GM03348 (cell line): ENCODE results near the gene PLEKHF1.
A peak's percentile ranks its signal among the peaks of the same experiment; 100 is the strongest.
"Not testable (repeated sequence)": the region's sequence is repeated elsewhere in the genome, so short reads cannot be mapped to it uniquely, and the experiment has no call there.

Experiments used
- DNase-seq: peaks from one replicate; pipeline ENCODE4 v3.0.0; 2012; ENCODE audit warnings: low spot score

PLEKHF1 gene

DNA sequence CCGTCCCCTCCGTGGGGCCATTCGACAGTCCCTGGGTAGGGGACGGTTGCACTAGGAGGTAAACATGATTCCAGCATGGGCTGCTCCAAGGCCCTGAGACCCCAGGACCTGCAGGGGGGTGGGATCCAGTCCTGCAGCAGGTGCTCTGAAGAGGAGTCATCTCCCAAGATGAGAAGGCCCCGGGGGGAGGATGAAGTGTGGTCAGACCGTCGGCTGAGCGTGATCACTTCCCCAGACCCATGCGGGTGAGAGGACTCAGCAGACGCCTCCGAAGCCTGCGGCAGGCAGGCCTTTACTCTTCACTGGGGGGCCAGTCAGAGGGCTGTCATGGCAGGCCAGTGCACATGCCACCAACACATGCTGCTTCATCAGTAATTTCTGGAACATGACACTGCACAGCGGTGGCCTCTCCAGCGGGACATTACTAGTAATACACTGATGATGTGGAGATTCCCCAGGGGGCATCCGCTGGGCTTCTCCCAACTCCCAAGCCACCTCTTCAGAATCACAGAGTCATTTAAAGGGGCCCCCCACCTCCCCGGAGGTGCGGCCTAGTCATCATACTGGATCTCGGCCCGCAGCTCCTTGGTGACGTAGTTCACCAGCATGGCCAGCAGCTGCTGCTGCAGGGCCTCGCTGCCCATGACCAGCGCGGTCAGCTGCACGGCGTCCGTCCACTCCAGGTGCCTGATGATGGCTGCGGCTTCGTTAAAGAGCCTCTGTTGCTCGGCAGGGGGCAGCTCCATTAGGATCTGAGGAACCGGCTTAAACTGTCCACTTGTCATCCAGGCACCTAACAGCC is 37.1 kb downstream of the PLEKHF1 start:
- DNase-seq: no peak

DNA sequence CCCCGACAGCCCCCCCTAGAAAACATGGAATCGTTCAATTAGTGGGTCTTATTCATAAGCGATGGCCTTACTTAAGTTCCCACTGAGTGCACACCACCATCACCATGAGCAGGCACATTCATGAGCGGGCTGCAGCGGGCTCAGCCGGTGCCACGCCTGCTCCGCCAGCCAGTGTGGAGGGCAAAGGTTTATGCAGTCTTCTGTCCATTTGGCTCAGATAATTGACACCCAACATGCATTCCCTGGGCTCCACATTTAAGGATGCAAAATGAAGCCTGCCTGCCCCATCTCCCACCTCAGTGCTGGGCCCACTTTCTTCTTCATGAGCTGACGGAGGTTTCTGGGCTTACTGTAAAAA is 37.7 kb downstream of the PLEKHF1 start:
- DNase-seq: no peak

DNA sequence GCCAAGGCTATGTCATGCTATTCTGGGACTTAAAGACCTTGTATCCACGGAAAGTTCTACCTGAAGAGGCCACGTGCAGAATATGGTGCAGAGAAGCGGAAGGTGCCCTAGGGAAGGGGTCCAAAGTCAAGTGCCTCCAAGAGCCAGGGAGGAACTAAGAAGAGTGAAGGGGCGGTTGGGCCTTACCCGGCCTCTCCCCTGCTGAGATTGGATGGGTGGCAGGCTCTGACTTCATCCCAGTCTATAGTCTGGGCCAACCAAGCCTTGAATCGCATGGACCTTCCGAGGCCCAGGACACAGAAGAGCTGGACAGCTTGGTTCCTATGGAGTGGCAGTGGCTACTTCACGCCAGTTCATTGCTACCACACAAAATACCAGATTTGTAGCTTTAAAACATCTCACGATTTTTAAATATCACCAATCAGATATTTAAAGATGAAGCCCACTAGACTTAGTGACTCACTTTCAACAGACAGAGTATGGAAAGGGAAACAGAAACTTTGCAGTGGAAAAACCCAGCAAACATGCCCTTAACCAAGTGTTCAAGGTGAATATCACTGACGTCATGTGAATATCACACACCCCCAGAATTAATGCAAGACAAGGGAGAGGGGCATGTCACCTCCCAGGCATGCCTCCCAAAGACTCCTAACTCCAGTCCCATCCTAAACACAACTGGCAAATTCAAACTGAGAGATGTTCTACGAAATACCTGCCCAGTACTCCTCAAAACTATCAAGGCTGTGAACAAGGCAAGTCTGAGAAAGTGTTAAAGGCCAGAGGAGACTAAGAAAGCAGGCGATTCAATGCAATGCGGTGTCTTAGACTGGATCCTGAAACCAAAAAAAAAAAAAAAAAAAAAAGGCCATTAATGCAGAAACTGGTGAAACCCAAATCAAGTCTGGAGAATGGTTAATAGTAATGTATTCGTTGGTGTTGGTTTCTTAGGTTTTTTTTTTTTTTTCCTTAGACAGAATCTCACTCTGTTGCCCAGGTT is 39.6 kb downstream of the PLEKHF1 start:
- no peak for DNase-seq

DNA sequence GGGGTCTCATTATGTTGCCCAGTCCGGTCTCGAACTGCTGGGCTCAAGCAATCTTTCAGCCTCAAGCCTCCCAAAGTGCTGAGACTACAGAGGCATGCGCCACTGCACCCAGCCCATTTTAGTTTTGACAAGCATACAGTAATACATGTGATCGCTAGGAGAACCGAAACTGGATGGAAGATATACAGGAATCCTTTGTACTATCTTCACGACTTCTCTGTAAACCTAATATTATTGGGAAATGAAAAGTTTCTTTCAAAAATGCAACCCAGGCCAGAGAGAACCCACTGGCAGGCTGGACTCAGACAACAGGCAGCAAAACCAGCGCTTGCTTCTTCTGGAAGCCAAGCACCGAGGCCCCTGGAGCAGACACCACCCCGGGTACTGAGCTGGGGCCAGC is 40.4 kb downstream of the PLEKHF1 start:
- no peak for DNase-seq

DNA sequence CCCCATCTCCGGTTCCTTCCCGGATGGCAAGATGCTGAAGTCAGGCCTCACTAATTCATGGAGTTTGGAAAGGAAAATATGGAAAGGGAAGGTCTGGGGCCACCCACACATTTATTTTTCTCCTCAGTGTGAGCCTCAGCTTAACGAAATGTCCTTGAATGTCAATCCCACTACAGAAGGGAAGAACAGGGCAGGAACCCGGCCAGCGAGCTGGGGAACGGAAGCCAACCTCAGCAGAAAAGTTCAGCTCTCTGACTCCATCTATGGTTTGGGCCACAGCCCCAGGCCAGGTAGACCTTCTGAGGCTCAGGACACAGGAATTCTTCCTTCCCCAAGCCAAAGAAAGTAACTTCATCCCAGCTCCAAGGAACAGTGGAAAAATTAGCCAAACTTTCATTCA is 41.4 kb downstream of the PLEKHF1 start:
- no peak for DNase-seq

DNA sequence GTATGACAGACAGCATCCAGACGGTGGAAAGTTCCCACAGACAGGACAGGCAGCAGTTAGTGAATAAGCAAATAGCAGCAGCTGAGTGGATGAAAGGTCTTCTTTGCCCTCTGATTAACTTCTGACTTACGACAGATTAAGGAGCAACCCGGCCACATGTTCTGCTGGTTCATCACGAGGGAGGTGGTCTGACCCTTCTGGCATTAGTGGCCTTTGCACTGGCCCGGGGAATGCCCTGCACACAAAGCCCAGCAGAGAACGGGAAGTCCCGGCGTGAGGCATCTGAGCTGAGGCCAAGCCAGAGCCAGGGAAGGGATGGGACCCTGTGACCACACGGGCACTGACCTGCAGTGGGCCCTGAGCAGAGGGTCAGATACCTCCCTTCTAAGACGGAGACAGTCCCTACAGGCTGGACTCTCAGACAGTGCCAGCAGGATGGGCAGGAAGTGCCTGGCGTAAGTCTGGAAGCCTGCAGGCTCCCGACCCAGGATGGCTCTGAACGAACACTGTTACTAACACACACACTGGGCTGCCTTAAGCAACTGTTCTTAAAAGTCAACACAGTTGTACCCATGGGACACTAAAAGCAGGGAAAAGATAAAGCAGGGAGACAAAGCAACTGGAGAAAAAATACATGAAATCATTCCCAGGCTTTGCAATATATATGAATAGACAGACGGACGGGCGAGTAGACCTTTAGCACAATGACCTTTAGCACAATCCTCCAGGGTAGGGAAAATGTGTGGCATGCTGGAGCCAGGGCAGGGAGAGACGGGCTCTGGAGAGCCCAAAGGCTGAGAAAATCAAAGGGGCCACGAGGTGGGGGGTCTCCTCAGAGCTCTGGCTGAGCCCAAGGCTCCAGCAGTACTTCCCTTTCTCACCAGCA is 43.5 kb downstream of the PLEKHF1 start:
- no peak for DNase-seq

DNA sequence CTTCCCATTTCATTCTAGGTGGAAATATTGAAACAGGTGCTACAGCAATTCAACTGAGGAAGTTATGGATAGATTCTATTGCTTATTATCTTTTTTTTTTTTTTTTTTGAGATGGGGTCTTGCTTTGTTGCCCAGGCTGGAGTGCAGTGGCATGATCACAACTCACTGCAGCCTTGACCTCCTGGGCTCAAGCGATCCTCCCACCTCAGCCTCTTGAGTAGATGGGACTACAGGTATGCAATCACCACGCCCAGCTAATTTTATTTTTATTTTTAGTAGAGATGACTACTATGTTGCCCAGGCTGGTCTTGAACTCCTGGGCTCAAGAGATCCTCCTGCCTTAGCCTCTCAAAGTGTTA is 44.2 kb downstream of the PLEKHF1 start:
- not testable (repeated sequence) for DNase-seq

DNA sequence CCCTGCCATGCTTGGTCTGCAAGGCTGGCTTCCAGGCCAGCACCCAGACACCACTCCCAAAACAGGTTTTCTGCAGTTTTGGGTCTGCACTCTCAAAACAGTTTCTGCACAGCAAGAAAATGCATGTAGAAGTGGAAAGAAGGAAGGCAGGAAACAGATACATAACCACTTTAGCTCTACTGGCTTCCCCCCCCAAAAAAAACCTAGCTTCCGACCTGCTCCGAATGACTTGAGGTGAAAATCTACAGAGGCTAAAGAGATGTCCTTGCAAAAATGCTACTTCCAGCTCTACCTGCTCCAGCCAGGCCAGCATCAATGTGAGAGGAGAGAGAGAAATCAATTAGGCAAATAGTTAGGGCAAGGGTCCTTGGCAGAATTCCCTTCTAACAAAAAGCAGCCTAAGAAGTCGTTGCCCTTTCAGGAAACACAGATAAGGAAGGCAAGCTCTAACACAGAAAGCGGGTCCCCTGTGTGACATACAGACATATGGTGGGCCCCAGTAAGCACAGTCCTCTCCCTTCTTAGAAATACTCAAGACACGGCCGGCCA is 46.4 kb downstream of the PLEKHF1 start:
- no peak for DNase-seq

DNA sequence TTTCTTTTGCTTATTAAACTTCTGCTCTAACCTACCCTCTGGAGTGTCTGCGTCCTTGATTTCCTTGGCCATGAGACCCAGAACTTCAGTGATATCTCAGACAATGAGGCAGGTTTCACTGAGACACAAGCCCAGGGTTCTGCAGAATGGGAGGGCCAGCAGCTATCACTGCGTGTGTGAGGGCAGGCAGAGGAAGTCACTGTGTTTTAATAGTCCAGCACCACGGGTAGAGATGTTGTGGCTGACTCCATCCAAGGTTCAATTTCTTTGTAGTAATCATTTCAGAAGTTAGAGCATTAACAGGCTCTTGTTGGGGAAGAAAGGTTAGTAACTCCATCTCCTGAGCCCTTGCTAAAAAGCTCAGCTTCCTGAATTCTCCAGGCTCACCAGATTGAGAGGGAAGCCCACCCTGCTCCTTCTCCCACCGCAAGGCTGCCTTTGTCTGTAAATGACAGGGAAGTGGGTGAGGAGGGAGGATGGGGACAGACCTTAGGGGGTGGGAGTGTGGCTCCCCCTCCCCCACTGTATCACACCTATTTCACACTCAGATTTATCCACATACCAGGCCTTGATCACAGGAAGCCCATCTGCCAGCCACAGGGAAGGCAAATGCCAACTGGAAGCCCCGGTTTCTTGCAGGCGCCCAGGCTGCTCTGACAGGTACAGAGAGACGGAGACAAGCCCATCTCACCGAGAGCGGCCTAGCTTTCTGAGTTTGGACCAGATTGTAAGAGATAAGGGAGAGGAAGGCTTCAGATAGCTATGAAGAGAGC is 47.7 kb downstream of the PLEKHF1 start:
- no peak for DNase-seq

DNA sequence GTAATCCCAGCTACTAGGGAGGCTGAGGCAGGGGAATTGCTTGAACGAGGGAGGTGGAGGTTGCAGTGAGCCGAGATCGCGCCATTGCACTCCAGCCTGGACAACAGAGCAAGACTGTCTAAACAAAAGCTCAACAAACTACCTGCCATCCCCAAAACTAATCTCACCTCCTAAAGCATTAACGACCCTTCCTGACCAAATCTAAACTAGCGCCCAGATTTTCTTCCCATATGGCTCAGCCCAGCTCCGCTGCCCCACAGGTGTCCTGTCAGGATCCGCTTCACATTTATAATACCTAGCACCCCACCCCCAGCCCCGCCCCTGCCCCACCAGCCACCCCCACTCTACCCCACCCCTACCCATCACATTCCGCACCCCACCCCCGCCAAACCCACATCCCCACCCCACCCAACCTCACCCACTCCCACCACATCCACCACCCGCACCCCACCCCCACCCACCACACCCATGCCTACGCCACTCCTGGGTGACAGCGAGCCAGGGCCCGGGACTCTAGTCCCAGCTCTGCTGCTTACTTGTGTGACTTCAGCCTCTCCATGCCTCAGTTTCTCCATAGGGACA is 49.2 kb downstream of the PLEKHF1 start:
- peak; percentile 22 for DNase-seq

DNA sequence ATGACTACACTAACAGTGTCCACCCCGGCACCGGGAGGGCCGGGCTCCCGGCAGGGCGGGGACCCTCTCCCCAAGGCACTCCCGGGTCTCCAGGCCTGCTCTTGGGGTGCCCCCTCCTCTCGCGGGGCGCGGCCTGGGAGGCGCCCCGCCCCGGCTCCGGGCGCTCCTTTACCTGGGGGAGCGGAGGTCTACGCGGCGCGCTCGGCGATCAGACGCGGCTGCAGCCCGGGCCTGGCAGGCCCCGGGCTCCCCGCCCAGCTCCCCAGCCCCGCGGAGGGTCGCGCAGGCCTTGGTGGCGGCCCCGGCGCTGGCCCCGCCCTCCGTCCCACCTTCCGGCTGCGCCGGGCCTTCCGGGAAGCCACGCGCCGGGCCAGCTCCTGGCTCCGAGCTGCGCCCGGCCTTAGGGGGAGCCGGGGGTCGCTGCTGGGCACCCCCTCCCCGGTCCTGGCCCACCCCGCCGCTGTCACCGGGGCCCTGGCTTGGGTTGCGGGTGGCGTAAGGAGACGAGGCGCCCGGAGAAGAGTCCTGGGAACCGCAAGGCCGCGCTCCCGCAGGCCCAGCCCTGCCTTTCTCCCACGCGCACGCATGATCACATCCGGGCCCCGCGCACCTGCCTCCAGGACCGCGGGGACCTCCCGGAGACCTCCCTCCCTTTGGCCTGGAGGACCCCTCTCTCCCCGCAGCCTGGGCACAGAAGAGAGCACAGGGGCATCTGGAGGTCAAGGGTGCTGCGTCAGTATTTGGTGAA is 49.9 kb downstream of the PLEKHF1 start, which contains the start of gene C19orf12:
C19orf12 (minus strand) TSS at position 309 of the 748 bp plus-strand sequence. CDS start 6,848 bp downstream, outside the sequence.
- peak; percentile 82 for DNase-seq

DNA sequence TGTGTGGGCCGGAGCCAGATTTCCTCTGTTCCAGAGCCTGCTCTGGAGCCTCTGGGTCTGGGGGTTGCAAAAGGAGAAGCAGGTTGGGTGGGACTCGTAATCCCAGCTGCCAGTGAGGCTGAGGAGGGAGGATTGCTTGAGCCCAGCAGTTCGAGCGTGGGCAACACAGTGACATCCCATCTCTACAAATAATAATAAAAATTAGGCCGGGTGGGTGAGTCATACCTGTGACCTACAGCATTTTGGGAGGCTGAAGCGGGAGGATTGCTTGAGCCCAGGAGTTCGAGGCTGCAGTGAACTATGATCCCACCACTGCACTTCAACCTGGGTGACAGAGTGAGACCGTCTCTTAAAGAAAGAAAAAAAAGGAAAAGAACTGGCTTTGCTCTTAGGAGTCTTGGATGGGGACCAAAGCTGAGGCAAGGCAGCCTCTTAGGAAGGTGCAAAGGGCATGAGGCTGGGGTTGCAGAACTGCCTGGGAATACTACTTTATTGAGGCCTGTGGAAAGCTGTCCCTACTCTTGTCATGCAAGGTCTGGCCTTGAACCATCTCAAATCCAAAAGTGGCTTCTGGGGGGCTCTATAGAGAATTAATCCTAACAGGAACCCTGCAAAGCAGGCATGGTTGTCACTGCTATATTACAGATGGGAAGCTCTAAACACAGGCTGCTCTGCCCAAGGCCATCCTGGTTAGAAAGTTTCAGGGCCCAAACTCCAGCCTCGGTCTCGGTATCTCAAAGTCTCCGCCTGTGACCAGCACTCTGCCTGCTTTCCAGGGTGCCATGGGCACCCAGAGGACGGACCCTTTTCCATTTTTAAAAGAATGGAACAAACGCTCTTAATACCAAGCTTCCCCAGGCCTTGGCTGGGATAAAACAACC is 50.7 kb downstream of the PLEKHF1 start:
- no peak for DNase-seq

DNA sequence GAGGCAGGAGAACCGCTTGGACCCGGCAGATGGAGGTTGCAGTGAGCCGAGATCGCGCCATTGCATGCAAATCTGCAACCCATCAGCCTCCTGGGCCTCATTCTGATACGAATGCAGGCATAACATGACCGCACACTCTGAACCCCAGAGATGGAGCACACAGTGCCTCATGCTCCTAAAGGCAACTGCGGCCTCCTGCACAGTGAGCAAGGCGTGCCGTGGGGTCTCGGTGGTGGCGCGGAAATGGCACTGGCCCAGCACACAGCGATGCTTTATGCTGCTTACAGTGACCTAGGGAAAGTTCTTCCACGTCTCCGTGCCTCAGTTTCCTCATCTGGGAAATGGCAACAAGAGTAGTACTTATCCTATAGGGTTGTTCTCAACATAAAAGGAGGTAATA is 51.8 kb downstream of the PLEKHF1 start:
- no peak for DNase-seq

DNA sequence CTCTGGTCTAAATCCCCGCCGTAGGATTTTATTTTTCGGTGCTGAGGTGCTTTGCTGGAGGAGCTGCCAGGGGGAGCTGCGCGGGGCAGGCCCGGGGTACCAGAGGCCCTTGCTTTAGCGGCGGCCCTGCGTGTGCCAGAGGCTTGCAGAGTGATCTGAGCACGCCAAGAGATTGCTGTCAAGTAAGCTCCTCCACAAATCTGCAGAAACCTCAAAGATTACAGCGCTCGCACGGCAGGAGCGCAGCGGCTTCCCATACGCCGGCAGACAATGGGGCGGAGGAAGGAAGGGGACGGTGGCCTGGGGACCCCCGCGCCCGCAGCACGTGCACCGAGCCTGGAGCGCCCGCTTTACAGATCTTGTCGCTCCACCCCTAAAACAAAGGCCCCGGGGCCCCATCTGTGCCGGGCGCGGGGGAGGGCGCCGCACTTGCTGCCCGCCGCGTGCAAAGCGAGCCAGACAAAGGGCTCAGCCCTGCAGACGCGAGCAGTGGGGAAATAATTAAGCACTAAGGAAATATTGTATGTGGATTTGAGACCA is 58.9 kb downstream of the PLEKHF1 start:
- peak; percentile 19 for DNase-seq

DNA sequence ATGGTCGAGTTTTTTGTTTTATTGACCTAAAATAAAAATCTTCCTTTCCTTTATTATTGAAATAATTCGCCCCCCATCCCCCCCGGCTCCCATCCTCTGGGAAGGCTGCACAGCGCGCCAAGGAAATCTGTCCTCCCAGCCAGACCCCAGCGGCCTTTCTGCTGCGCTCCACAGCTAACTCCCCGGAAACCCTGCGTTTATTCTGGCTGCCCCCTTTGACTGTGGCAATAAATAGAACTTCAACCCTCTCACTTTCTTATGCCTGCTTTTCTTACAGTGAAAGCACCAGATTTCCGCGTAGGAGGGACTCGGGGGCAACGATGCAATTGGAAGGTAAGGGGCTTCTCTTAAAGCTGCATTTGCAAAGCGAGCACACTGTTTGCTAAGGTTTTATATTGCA is 59.5 kb downstream of the PLEKHF1 start:
- no peak for DNase-seq
